BLaER1 (cell line): Measurements from ENCODE around the gene AKR1E2.

ENCODE experiments used
- H3K27ac ChIP-seq: shearing (Covaris generic); formaldehyde crosslinking; 2 replicates; pipeline ENCODE4 v1.8.1; 2022
- H3K27me3 ChIP-seq: shearing (Covaris generic); formaldehyde crosslinking; 2 replicates; pipeline ENCODE4 v1.8.1; 2022
- H3K36me3 ChIP-seq: shearing (Covaris generic); formaldehyde crosslinking; 2 replicates; pipeline ENCODE4 v1.8.1; 2022
- H3K4me1 ChIP-seq: shearing (Covaris generic); formaldehyde crosslinking; 2 replicates; pipeline ENCODE4 v1.8.1; 2022
- H3K4me2 ChIP-seq: shearing (Covaris generic); formaldehyde crosslinking; 2 replicates; pipeline ENCODE4 v1.8.1; 2022
- H3K4me3 ChIP-seq: shearing (Covaris generic); formaldehyde crosslinking; 2 replicates; pipeline ENCODE4 v1.8.1; 2022
- H3K9ac ChIP-seq: shearing (Covaris generic); formaldehyde crosslinking; 2 replicates; pipeline ENCODE4 v1.8.1; 2022
- H3K9me3 ChIP-seq: shearing (Covaris generic); formaldehyde crosslinking; 2 replicates; pipeline ENCODE4 v1.8.1; 2022
- H4K20me1 ChIP-seq: shearing (Covaris generic); formaldehyde crosslinking; 2 replicates; pipeline ENCODE4 v1.8.1; 2022
- Cebpa-rat ChIP-seq: shearing (Covaris generic); IDR thresholded peaks from 2 replicates; pipeline ENCODE4 v1.8.1; 2022

The AKR1E2 gene

DNA sequence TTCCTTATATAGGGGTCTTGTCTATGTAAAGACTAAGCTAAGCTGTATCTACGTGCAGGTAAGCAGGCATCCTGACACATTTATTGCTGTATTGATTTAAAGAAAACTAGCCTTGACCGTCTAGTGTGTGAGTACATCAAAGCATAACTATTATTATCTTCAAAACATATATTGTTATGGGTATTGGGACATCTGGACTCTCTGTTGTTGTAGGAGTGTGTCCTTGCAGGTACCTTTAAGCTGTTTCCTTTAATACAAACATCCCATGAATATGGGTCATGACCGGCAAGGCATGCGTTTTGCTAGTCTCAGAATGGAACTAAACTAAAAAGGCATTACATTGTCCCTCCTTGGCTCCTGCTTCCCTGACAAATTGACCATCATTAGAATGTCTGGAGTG lies 35.1 kb upstream of the AKR1E2 start:
- H3K9ac ChIP-seq: no peak overlapping the region
- H3K36me3 ChIP-seq: no peaks in the 10 kb centered on the region
- H3K4me2 ChIP-seq: no peak overlapping the region
- no peak overlapping the region for H3K4me3 ChIP-seq
- peaks cover 9% of the 10 kb centered on the region for H3K4me1 ChIP-seq
- H3K27ac ChIP-seq: no peak overlapping the region
- no peaks in the 10 kb centered on the region for H4K20me1 ChIP-seq
- TF ChIP-seq Cebpa-rat: no peak
- no peaks in the 10 kb centered on the region for H3K9me3 ChIP-seq
- H3K27me3 ChIP-seq: no peaks in the 10 kb centered on the region

DNA sequence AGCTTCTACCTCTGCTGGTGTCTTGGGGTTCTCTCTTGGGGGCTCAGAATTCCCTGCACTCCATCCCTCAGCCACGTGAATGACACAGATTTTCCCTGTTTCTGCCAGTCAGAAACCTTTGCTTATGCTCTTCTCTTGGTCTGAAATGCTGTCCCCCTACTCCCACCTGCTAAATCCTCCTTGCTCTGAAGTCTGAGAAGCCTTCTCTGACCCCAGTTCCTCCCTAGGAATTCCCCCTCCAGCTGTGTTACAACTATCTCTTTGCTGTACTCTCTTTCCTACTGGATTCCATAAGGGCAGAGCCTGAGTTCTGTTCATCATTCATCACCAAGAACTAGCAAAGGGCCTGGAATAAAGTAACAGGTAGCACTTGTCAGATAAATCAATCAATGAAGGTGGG lies 33.6 kb upstream of the AKR1E2 start:
- H3K27ac ChIP-seq: no peak overlapping the region
- H3K4me1 ChIP-seq: peaks cover 9% of the 10 kb centered on the region
- no peaks in the 10 kb centered on the region for H3K27me3 ChIP-seq
- no peak for TF ChIP-seq Cebpa-rat
- no peaks in the 10 kb centered on the region for H3K9me3 ChIP-seq
- H3K36me3 ChIP-seq: no peaks in the 10 kb centered on the region
- no peak overlapping the region for H3K4me2 ChIP-seq
- H4K20me1 ChIP-seq: no peaks in the 10 kb centered on the region
- no peak overlapping the region for H3K4me3 ChIP-seq
- no peak overlapping the region for H3K9ac ChIP-seq

DNA sequence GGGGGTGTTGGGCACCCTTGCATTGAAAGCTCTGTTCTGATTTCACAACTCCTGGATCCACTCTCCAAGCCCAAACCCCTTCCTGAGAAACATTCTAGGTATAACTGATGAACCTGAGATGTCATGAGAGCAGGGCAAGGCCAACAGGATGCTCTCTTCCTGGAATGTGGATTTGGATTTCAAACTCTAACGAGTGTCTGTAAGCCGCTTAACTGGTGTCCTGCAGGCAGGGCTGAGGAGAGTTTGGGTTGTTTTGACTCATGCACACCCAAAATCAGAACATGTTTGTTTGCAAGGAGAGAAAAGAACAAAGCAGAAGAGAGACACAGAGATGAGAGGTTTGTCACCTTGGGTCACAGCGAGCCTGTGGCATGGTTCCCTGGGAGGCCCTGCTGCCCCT lies 24.6 kb upstream of the AKR1E2 start:
- no peak overlapping the region for H3K9ac ChIP-seq
- no peaks in the 10 kb centered on the region for H4K20me1 ChIP-seq
- H3K4me3 ChIP-seq: no peak overlapping the region
- no peak overlapping the region for H3K27ac ChIP-seq
- H3K9me3 ChIP-seq: no peaks in the 10 kb centered on the region
- no peaks in the 10 kb centered on the region for H3K36me3 ChIP-seq
- H3K4me1 ChIP-seq: no peaks in the 10 kb centered on the region
- H3K4me2 ChIP-seq: no peak overlapping the region
- H3K27me3 ChIP-seq: no peaks in the 10 kb centered on the region
- no peak for TF ChIP-seq Cebpa-rat

DNA sequence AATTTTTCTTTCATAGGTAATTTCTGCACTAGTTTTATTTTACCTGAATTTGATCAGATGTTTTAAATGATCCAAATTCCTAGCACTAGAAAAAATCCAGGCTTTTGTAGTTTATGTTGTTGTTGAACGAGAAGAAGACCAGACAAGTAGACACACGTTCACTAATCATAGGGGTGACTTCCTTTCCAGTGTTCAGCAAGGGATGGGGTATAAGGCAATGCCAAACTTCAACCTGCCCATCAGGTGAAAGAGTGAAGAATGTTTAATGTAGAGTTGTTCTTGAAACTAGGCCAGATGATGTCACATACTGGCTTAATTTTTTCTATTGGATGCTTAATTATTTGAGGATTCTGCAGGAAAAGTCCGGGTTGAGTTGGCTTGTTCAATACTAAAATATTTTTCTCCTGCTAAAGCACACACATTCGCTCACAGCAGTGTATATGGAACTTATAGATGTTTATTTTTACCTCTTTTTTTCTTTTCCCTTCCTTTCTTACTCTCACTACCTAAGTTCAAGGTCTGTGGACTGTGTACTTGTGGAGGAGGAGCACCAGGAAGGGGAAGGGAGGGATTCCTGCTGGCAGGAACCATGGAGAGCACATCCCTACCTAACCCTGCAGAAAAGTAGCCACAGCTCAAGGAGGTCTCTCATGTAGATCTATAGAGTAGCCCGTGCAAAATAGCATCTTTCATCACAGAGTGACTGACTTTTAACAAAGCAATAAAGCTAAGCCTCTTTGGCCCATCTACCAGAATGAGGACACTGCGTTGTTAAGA lies 23.1 kb upstream of the AKR1E2 start:
- Histone ChIP-seq H3K4me3 (no peak overlapping the region), H3K27me3 (no peaks in the 10 kb centered on the region), H3K9ac (no peak overlapping the region), H3K9me3 (no peaks in the 10 kb centered on the region), H3K4me1 (no peaks in the 10 kb centered on the region), H3K27ac (no peak overlapping the region), H3K4me2 (no peak overlapping the region), H3K36me3 (no peaks in the 10 kb centered on the region), H4K20me1 (no peaks in the 10 kb centered on the region)
- no peak for TF ChIP-seq Cebpa-rat

DNA sequence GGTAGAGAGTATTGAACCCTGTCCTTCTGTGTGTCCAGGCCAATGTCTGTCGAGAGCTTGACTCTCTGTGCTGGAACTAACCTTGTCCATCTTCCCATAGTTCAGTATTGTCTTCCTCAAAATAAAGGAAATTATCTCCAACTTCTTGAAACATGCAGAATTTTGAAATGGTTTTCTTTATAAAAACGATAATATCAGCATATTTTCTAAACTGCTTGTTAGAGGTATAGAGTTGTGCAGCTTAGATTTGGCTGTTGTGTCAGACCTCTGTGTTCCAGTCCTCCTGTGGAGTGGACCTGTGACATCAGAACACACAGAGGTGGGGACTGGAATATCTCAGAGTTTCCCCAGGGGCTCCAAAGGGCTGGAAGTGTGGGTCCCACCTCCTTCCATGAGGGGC lies 22.2 kb upstream of the AKR1E2 start:
- Histone ChIP-seq H3K4me1 (no peaks in the 10 kb centered on the region), H3K4me2 (no peak overlapping the region), H3K9me3 (no peaks in the 10 kb centered on the region), H3K9ac (no peak overlapping the region), H4K20me1 (no peaks in the 10 kb centered on the region), H3K4me3 (no peak overlapping the region), H3K27ac (no peak overlapping the region), H3K27me3 (no peaks in the 10 kb centered on the region), H3K36me3 (no peaks in the 10 kb centered on the region)
- TF ChIP-seq Cebpa-rat: no peak

DNA sequence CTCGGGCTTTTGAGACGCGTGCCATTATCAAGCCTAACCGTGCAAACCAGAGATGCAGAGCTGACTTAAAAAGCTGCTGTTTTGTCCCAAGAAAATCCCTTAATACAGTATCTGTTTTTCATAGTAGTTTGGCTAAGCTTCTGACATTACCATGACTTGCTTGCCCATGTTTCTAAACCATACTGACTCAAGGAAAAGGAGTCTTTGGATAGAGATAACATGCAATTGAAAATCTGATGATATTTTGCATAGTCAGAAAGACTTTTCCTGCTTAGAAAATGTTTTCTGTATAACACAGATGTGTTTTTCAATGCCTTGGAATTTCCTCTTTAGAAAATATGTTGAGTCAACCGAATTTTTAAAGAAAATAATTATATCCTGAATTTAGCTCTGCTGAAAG lies 21.5 kb upstream of the AKR1E2 start:
- H3K9me3 ChIP-seq: no peaks in the 10 kb centered on the region
- H3K4me1 ChIP-seq: no peaks in the 10 kb centered on the region
- no peak for TF ChIP-seq Cebpa-rat
- no peak overlapping the region for H3K4me3 ChIP-seq
- H4K20me1 ChIP-seq: no peaks in the 10 kb centered on the region
- H3K27me3 ChIP-seq: no peaks in the 10 kb centered on the region
- H3K36me3 ChIP-seq: no peaks in the 10 kb centered on the region
- H3K27ac ChIP-seq: no peak overlapping the region
- H3K9ac ChIP-seq: no peak overlapping the region
- H3K4me2 ChIP-seq: no peak overlapping the region

DNA sequence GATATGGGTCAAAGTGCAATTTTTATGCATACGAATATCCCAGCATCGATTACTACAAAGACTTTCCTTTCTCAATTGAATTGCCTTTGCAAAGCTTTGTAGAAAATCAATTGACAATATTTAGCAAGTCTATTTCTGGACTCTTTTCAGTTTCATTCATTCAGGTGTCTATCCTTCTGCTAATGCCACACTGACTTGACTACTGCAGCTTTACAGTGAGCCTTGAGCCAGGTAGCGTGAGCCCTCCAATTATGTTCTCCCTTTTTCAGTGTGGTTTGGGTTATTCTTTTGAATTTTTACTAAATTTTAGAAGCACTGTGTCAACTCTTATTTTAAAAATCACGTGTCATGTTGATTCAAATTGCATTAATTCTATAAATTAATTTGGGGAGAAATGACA lies 19.5 kb upstream of the AKR1E2 start:
- Histone ChIP-seq H3K27ac (no peak overlapping the region), H3K4me1 (no peaks in the 10 kb centered on the region), H3K9ac (no peak overlapping the region), H3K36me3 (no peaks in the 10 kb centered on the region), H3K4me3 (no peak overlapping the region), H3K4me2 (no peak overlapping the region), H4K20me1 (no peaks in the 10 kb centered on the region), H3K27me3 (no peaks in the 10 kb centered on the region), H3K9me3 (no peaks in the 10 kb centered on the region)
- TF ChIP-seq Cebpa-rat: no peak

DNA sequence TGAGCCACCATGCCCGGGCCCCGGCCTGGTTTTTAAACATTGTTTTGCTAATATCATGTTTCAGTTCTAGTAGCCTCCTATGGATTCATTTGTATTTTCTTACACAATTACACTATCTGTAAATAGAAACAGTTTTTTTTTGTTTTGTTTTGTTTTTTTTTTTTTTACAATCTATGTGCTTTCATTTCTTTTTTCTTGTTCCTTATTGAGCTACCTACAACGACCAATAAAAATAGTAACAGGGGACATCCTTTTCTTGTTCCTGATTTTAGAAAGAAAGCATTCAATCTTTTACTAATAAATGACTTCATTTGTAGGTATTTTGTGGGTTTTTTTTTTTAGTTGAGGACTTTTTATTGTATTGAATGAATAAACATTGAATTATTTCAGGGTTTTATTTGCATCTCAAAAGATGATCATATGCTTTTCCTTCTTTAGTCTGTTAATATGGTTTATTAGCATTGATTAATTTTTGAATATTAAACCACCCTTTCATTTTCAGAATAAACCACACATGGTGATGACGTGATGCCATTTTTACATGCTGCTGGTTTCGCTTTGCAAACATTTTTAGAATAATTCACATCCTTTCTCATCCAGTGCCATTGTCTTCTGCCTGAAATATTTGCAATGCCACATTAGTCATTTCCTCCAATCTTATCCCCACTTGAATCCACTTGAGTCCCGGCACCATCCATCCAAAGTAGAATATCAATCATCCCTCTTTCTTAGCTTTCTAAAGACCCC lies 18.1 kb upstream of the AKR1E2 start:
- Histone ChIP-seq H3K4me1 (no peaks in the 10 kb centered on the region), H3K36me3 (no peaks in the 10 kb centered on the region), H3K9ac (no peak overlapping the region), H3K4me3 (no peak overlapping the region), H3K27me3 (no peaks in the 10 kb centered on the region), H3K4me2 (no peak overlapping the region), H4K20me1 (no peaks in the 10 kb centered on the region), H3K27ac (no peak overlapping the region), H3K9me3 (no peaks in the 10 kb centered on the region)
- TF ChIP-seq Cebpa-rat: no peak

DNA sequence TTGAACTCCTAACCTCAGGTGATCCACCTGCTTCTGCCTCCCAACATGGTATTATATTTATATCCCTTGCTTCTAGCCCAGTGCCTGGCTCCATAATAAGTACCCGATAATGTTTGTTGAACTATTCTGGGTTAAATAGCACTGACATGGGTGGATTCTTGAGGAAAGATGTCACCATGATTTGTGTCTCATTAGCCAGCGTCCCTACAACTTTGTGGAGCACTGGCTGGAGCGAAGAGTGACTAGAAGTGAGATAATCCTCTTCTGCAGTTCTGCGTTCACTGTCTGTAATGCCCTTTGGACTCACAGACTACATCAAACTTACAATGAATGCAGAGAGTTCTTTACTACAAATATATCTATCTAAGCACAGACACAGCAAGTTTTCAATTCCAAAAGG lies 16.9 kb upstream of the AKR1E2 start:
- TF ChIP-seq Cebpa-rat: no peak
- no peak overlapping the region for H3K4me2 ChIP-seq
- no peak overlapping the region for H3K4me3 ChIP-seq
- no peaks in the 10 kb centered on the region for H3K27me3 ChIP-seq
- H3K27ac ChIP-seq: no peak overlapping the region
- H4K20me1 ChIP-seq: no peaks in the 10 kb centered on the region
- no peaks in the 10 kb centered on the region for H3K9me3 ChIP-seq
- no peaks in the 10 kb centered on the region for H3K36me3 ChIP-seq
- H3K9ac ChIP-seq: no peak overlapping the region
- no peaks in the 10 kb centered on the region for H3K4me1 ChIP-seq

DNA sequence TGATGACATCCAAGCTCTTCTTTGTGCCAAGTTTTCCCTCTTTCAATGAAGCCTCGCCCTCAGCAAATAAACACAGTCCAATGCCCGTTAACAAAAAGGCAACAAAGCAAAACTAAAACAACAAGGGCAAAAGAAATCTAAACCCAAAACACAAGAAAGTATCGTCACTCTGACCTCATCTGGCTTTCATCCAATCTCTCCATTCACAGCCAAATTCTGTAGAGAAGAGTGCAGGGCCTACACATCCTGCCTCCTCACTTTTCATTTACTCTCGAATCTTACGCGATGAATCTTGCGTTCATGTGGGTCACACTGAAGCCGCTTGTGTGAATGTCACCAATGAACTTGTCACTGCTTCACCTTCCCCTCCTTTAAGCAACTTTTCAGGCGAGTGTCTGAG lies 15.9 kb upstream of the AKR1E2 start:
- Histone ChIP-seq H3K27me3 (no peaks in the 10 kb centered on the region), H3K9ac (no peak overlapping the region), H3K36me3 (no peaks in the 10 kb centered on the region), H3K4me3 (no peak overlapping the region), H4K20me1 (no peaks in the 10 kb centered on the region), H3K4me1 (no peaks in the 10 kb centered on the region), H3K27ac (no peak overlapping the region), H3K4me2 (no peak overlapping the region), H3K9me3 (no peaks in the 10 kb centered on the region)
- no peak for TF ChIP-seq Cebpa-rat
